Activated CD8-positive, alpha-beta memory T cell treated with anti-CD3 and anti-CD28 coated beads, Interleukin-2, amount 10 ng/mL, durations not matched to agents 7 days and 5 days (primary cell): ENCODE measurements around the gene CSRNP3. TPM values are rescaled to one million over a fixed set of nuclear protein-coding genes. Genes with fewer than 3 reads are reported as not detected.

Experiments used
- ATAC-seq: fragments of 150-1000 bp; cut with Tn5 transposase; one replicate; pipeline ENCODE4 v1.10.0; 2021; ENCODE audit warnings: moderate library complexity
- CTCF ChIA-PET: fragments of 350-600 bp; sonication (Branson Sonifier 250); formaldehyde crosslinking; loops from one replicate; lab custom pipeline; 2021; ENCODE audit warnings: antibody characterized with exemption; lab: Charles Lee
- DNase-seq: peaks from one replicate; pipeline ENCODE4 v3.0.0-alpha.2; 2020
- H3K27ac Mint-ChIP-seq: one replicate; pipeline ENCODE4 v1.8.0; 2021; ENCODE audit warnings: mild to moderate bottlenecking, mixed read lengths
- H3K27me3 Mint-ChIP-seq: one replicate; pipeline ENCODE4 v1.8.0; 2021; ENCODE audit warnings: mixed read lengths
- H3K36me3 Mint-ChIP-seq: one replicate; pipeline ENCODE4 v1.8.0; 2021; ENCODE audit warnings: mild to moderate bottlenecking, mixed read lengths
- H3K4me1 Mint-ChIP-seq: one replicate; pipeline ENCODE4 v1.8.0; 2021; ENCODE audit warnings: mixed read lengths
- H3K4me3 Mint-ChIP-seq: one replicate; pipeline ENCODE4 v1.8.0; 2021; ENCODE audit warnings: mild to moderate bottlenecking, moderate library complexity, mixed read lengths
- H3K9me3 Mint-ChIP-seq: one replicate; pipeline ENCODE4 v1.8.0; 2022; ENCODE audit warnings: low read depth, mixed read lengths
- total RNA-seq, 2 experiments: library from RNA; stranded (reverse); gene quantifications; one replicate each; pipeline ENCODE4 v1.2.3, GENCODE V29; 2021

The CSRNP3 gene, protein sequence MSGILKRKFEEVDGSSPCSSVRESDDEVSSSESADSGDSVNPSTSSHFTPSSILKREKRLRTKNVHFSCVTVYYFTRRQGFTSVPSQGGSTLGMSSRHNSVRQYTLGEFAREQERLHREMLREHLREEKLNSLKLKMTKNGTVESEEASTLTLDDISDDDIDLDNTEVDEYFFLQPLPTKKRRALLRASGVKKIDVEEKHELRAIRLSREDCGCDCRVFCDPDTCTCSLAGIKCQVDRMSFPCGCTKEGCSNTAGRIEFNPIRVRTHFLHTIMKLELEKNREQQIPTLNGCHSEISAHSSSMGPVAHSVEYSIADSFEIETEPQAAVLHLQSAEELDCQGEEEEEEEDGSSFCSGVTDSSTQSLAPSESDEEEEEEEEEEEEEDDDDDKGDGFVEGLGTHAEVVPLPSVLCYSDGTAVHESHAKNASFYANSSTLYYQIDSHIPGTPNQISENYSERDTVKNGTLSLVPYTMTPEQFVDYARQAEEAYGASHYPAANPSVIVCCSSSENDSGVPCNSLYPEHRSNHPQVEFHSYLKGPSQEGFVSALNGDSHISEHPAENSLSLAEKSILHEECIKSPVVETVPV
- total RNA-seq: not detected

DNA sequence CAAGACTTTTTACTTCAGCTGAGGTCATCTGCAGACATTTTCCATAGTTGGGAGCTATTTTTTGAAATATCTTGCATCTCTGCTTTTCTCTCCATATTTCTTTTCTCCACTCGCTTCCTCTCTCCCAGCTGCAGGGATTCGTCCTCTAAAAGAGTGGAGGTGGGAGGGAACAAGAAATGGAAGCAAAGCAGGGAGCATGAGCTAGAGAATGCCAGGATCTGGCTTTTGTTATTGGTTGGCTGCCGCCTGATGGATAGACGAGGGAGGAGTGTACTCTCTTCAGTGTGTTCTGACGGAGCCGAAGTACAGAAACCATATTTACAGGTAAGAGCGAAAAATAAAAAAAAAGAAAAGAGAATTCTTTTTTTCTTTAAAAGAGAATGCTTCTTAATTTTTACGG lies at the start of gene CSRNP3:
TSS of gene CSRNP3 (plus strand) at position 282 of the 400 bp plus-strand sequence. CDS start 125,368 bp downstream, outside the sequence.
- Mint-ChIP-seq H3K4me3 (no peak within 1 kb of the TSS), H3K4me1 (no peaks in the 10 kb centered on the region), H3K27ac (no peak within 1 kb of the TSS), H3K27me3 (peaks cover 2% of the 10 kb centered on the region), H3K36me3 (no peaks in the 10 kb centered on the region), H3K9me3 (no peaks in the 10 kb centered on the region)
- CTCF ChIA-PET: interaction anchor here (1.1 kb wide), 1 partner anchor 10 kb away, joined by 3 read pairs; no protein-coding TSS in a partner anchor
- ATAC-seq (no peak), DNase-seq (no peak)

GRCh38 chr2:165420231-165420630 lies 49.3 kb upstream of the CSRNP3 start:
- H3K9me3 Mint-ChIP-seq: peaks cover 5% of the 10 kb centered on the region
- ATAC-seq (no peak), DNase-seq (no peak)
- H3K27me3 Mint-ChIP-seq: peaks cover 2% of the 10 kb centered on the region
- no peaks in the 10 kb centered on the region for H3K4me1 Mint-ChIP-seq
- no peak overlapping the region for H3K4me3 Mint-ChIP-seq
- no peak overlapping the region for H3K27ac Mint-ChIP-seq
- CTCF ChIA-PET: no interaction called here
- H3K36me3 Mint-ChIP-seq: no peaks in the 10 kb centered on the region

GRCh38 chr2:165423081-165423480 lies 46.4 kb upstream of the CSRNP3 start:
- Mint-ChIP-seq H3K4me1 (no peaks in the 10 kb centered on the region), H3K27ac (no peak overlapping the region), H3K4me3 (no peak overlapping the region), H3K9me3 (no peaks in the 10 kb centered on the region), H3K27me3 (no peaks in the 10 kb centered on the region), H3K36me3 (no peaks in the 10 kb centered on the region)
- CTCF ChIA-PET: no interaction called here
- DNase-seq: no peak
- ATAC-seq: no peak

DNA sequence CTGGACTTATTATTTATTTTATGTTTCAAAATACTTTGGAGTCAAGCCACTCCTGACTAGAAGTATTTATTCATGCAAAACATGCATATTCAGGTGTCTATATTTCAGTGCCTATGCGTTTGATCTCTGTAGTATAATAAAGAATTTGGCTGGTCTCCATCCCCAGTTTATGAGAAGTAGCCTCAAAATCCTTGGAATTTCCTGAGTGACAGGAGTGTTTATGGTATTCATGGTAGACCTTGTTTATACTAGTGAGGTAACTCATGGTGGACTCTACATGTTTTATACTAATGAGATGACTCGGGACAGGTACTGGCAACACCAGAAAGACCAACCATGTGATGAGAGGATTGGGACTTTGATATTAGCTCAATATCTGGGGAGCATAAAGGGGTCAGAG lies 43.9 kb upstream of the CSRNP3 start:
- Mint-ChIP-seq H3K9me3 (no peaks in the 10 kb centered on the region), H3K4me3 (no peak overlapping the region), H3K27me3 (no peaks in the 10 kb centered on the region), H3K4me1 (no peaks in the 10 kb centered on the region), H3K36me3 (no peaks in the 10 kb centered on the region), H3K27ac (no peak overlapping the region)
- DNase-seq (no peak), ATAC-seq (no peak)
- CTCF ChIA-PET: no interaction called here

DNA sequence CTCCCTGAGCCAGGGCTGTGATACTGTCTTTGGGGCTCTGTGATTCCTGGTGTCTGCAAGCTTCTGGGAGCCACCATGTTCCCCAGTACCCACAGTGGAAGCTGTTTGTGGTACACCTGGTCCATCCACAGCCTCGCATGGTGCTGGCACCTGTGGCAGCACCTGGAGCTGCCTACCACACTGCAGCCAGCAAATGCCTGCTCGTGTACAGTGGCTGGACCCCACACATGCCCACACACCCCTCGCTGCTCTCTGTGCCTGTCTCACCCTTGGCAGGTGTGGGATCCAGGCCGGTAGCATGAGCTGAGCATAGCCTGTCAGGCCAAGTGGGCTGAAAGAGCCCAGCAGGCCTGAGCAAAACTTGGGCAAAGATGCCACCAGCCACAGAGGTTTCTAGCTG lies 41.8 kb upstream of the CSRNP3 start:
- no peak overlapping the region for H3K4me3 Mint-ChIP-seq
- no peaks in the 10 kb centered on the region for H3K4me1 Mint-ChIP-seq
- H3K27me3 Mint-ChIP-seq: no peaks in the 10 kb centered on the region
- no peaks in the 10 kb centered on the region for H3K36me3 Mint-ChIP-seq
- DNase-seq (no peak), ATAC-seq (no peak)
- no peaks in the 10 kb centered on the region for H3K9me3 Mint-ChIP-seq
- CTCF ChIA-PET: interaction anchor here (1.4 kb wide), 1 partner anchor 447 kb away, joined by 3 read pairs; no protein-coding TSS in a partner anchor
- H3K27ac Mint-ChIP-seq: no peak overlapping the region

DNA sequence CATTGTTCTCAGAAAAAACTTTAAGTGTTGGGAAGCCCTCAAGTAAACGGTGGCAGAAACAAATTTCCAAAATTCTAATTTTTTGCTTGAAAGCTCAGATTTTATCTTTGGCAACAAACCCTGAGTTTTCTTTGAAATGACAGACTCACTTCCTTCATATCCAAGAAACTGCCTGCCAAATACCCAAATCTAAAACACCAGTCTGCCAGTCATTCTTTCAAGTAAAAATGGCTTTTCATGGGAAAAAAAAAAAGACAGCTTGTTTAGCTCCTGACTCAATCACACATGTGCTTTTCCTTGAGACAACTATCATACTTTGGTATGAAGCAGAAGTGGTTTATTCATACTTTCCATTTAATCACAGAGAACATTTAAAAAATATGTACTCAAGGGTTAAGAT lies 40.6 kb upstream of the CSRNP3 start:
- CTCF ChIA-PET: no interaction called here
- DNase-seq (no peak), ATAC-seq (no peak)
- Mint-ChIP-seq H3K36me3 (no peaks in the 10 kb centered on the region), H3K4me1 (no peaks in the 10 kb centered on the region), H3K27ac (no peak overlapping the region), H3K27me3 (no peaks in the 10 kb centered on the region), H3K9me3 (no peaks in the 10 kb centered on the region), H3K4me3 (no peak overlapping the region)

DNA sequence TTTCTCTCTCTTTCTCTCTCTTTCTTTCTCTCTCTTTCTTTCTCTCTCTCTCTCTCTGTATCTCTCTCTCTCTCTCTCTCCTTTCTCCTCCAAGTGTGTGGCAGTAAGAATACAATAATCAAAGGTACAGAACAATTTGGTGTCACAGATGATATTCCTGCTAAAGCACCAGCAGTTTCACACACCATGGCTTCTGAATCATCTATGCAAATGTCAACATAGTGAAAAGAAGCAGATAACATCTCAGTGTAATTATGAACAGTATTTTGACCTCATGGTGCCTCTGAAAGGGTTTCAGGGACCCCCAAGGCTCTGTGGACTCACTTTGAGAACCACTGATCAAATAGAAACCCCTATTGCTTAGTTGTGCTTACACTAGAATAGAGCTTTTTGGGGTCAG lies 38.5 kb upstream of the CSRNP3 start:
- Mint-ChIP-seq H3K9me3 (no peaks in the 10 kb centered on the region), H3K4me3 (no peak overlapping the region), H3K4me1 (no peaks in the 10 kb centered on the region), H3K27ac (no peak overlapping the region), H3K36me3 (no peaks in the 10 kb centered on the region), H3K27me3 (no peaks in the 10 kb centered on the region)
- CTCF ChIA-PET: no interaction called here
- DNase-seq: no peak
- ATAC-seq: no peak

- Mint-ChIP-seq H3K4me3 (no peak overlapping the region), H3K9me3 (no peaks in the 10 kb centered on the region), H3K36me3 (no peaks in the 10 kb centered on the region), H3K27me3 (no peaks in the 10 kb centered on the region), H3K27ac (no peak overlapping the region), H3K4me1 (no peaks in the 10 kb centered on the region)
- CTCF ChIA-PET: no interaction called here
- DNase-seq (no peak), ATAC-seq (no peak)
Observed at GRCh38 chr2:165432234-165432966, 37.1 kb upstream of the CSRNP3 start.

DNA sequence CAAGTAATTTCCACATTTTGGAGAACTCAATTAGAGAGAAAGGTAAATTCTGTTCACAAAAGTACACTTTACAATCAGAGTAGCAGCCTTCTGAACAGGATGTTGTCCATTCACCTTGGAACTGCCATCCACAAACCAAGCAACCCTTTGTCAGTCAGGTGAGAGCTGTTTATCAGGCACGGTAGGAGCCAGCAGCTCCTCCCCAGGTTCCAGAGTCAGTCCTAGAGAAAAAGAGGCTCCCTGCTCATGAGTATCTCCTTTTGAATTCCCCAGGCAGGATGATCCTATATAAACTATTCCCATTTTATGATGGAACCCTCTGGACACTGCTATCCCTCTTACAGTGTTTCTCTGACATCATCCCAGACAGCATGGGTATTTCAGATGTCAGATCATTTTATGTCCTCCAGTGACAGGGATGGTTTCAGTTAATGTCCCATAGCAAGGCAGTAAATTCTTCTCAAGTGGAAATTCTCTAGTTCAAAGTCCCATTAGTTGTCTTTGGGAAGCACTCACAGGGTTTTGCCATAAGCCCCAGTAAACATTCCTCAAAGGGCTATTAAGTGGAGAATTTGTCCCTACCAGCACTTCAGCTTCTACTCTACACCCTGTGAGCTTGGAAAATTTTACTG lies 34.5 kb upstream of the CSRNP3 start:
- H3K36me3 Mint-ChIP-seq: no peaks in the 10 kb centered on the region
- DNase-seq (no peak), ATAC-seq (no peak)
- no peaks in the 10 kb centered on the region for H3K27me3 Mint-ChIP-seq
- CTCF ChIA-PET: no interaction called here
- H3K9me3 Mint-ChIP-seq: no peaks in the 10 kb centered on the region
- H3K4me1 Mint-ChIP-seq: no peaks in the 10 kb centered on the region
- no peak overlapping the region for H3K27ac Mint-ChIP-seq
- H3K4me3 Mint-ChIP-seq: no peak overlapping the region

- H3K27ac Mint-ChIP-seq: no peak overlapping the region
- DNase-seq (no peak), ATAC-seq (no peak)
- no peaks in the 10 kb centered on the region for H3K9me3 Mint-ChIP-seq
- no peaks in the 10 kb centered on the region for H3K36me3 Mint-ChIP-seq
- H3K4me3 Mint-ChIP-seq: no peak overlapping the region
- H3K4me1 Mint-ChIP-seq: no peaks in the 10 kb centered on the region
- H3K27me3 Mint-ChIP-seq: no peaks in the 10 kb centered on the region
- CTCF ChIA-PET: no interaction called here
Observed at GRCh38 chr2:165435611-165436010, 33.9 kb upstream of the CSRNP3 start.

DNA sequence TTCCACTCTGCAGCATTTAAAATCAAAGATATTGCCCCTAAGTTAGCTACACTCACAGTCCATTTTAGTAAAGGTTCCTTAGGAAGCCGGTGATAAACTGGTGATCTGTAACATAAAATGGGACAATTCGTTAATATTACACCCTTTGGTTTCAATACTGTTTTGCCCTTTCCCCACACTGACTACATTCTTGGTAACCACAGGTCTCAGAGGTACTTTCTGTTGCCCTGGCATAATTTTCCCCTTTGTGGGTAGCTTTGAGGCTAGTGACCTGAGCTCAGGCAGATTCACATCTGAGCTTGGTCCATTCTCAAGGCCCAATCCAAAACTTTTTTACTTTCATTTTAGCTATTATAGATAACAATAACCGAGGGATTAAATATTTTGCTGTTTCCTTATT lies 32.9 kb upstream of the CSRNP3 start:
- CTCF ChIA-PET: no interaction called here
- H3K27me3 Mint-ChIP-seq: no peaks in the 10 kb centered on the region
- DNase-seq (no peak), ATAC-seq (no peak)
- no peak overlapping the region for H3K27ac Mint-ChIP-seq
- H3K36me3 Mint-ChIP-seq: no peaks in the 10 kb centered on the region
- no peaks in the 10 kb centered on the region for H3K4me1 Mint-ChIP-seq
- H3K9me3 Mint-ChIP-seq: no peaks in the 10 kb centered on the region
- H3K4me3 Mint-ChIP-seq: no peak overlapping the region

DNA sequence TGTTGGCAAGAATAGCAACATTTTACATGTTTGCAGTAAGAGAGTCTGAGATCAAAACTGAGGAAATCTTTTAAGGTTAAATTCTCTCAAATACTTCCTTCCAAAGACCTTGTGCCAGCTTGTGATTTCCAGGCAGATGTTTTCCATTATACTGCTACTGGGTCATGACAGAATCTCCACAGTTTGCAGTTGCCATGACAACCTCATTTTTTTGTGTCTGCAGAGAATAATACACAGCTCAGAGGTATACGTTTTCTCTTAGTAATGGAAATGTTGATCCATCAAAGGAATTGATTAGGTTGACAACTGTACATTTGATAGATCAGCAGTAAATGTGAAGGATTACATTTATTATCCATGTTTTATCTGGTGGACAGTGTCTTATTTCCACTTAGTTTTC lies 29.1 kb upstream of the CSRNP3 start:
- Mint-ChIP-seq H3K27me3 (no peaks in the 10 kb centered on the region), H3K9me3 (no peaks in the 10 kb centered on the region), H3K4me1 (no peaks in the 10 kb centered on the region), H3K27ac (no peak overlapping the region), H3K4me3 (no peak overlapping the region), H3K36me3 (no peaks in the 10 kb centered on the region)
- no peak for DNase-seq
- ATAC-seq: no peak
- CTCF ChIA-PET: no interaction called here

GRCh38 chr2:165443511-165443910 lies 26.0 kb upstream of the CSRNP3 start:
- H3K27me3 Mint-ChIP-seq: no peaks in the 10 kb centered on the region
- H3K36me3 Mint-ChIP-seq: no peaks in the 10 kb centered on the region
- no peak for ATAC-seq
- no peak overlapping the region for H3K27ac Mint-ChIP-seq
- H3K4me3 Mint-ChIP-seq: no peak overlapping the region
- CTCF ChIA-PET: no interaction called here
- no peaks in the 10 kb centered on the region for H3K4me1 Mint-ChIP-seq
- DNase-seq: no peak
- H3K9me3 Mint-ChIP-seq: no peaks in the 10 kb centered on the region
